Memory B cell (primary cell): ENCODE data around the gene RTEL1.
"Not testable (repeated sequence)": the region's sequence is repeated elsewhere in the genome, so short reads cannot be mapped to it uniquely, and the experiment has no call there.

Source experiments
- ATAC-seq: fragments of 150-1000 bp; cut with Tn5 transposase; 2 replicates; pipeline ENCODE4 v1.10.0; 2021; ENCODE audit warnings: low read depth, mild to moderate bottlenecking, moderate library complexity
- DNase-seq, 2 donors: peaks; one replicate each; pipeline ENCODE4 v3.0.0; 2022; ENCODE audit warnings: low spot score in 2 of 2
- H3K27ac Mint-ChIP-seq: one replicate; pipeline ENCODE4 v1.8.0; 2022; ENCODE audit warnings: mild to moderate bottlenecking, moderate library complexity, mixed read lengths
- H3K27me3 Mint-ChIP-seq: one replicate; pipeline ENCODE4 v1.8.0; 2022; ENCODE audit warnings: mixed read lengths
- H3K36me3 Mint-ChIP-seq: one replicate; pipeline ENCODE4 v1.8.0; 2022; ENCODE audit warnings: mild to moderate bottlenecking, mixed read lengths
- H3K4me1 Mint-ChIP-seq: one replicate; pipeline ENCODE4 v1.8.0; 2022; ENCODE audit warnings: mixed read lengths
- H3K4me3 Mint-ChIP-seq: one replicate; pipeline ENCODE4 v1.8.0; 2022; ENCODE audit warnings: mild to moderate bottlenecking, moderate library complexity, mixed read lengths
- H3K9me3 Mint-ChIP-seq: one replicate; pipeline ENCODE4 v1.8.0; 2022; ENCODE audit warnings: mixed read lengths

RTEL1 gene

GRCh38 chr20:63622096-63622495, 36.0 kb upstream of the RTEL1 start:
- Mint-ChIP-seq H3K27ac (no peak overlapping the region), H3K4me3 (no peak overlapping the region), H3K36me3 (peaks cover 10% of the 10 kb centered on the region), H3K4me1 (peaks cover 27% of the 10 kb centered on the region), H3K27me3 (no peaks in the 10 kb centered on the region), H3K9me3 (no peaks in the 10 kb centered on the region)
- DNase-seq (no peak), ATAC-seq (no peak)

GRCh38 chr20:63622732-63623131, 35.4 kb upstream of the RTEL1 start:
- Mint-ChIP-seq H3K4me3 (no peak overlapping the region), H3K27ac (no peak overlapping the region), H3K36me3 (peaks cover 8% of the 10 kb centered on the region), H3K4me1 (peaks cover 25% of the 10 kb centered on the region), H3K9me3 (no peaks in the 10 kb centered on the region), H3K27me3 (no peaks in the 10 kb centered on the region)
- no peak for ATAC-seq
- no peak for DNase-seq

GRCh38 chr20:63624486-63624885, 33.6 kb upstream of the RTEL1 start:
- DNase-seq (no peak), ATAC-seq (no peak)
- Mint-ChIP-seq H3K4me3 (no peak overlapping the region), H3K27me3 (no peaks in the 10 kb centered on the region), H3K27ac (no peak overlapping the region), H3K4me1 (peaks cover 34% of the 10 kb centered on the region), H3K36me3 (peaks cover 10% of the 10 kb centered on the region), H3K9me3 (no peaks in the 10 kb centered on the region)

GRCh38 chr20:63625771-63626423, 32.2 kb upstream of the RTEL1 start:
- no peaks in the 10 kb centered on the region for H3K9me3 Mint-ChIP-seq
- H3K27ac Mint-ChIP-seq = peak overlapping the region; percentile 98
- H3K4me1 Mint-ChIP-seq = peaks cover 33% of the 10 kb centered on the region
- peak overlapping the region; percentile 81 for H3K4me3 Mint-ChIP-seq
- ATAC-seq (peak; percentile 16), DNase-seq (no peak)
- peaks cover 10% of the 10 kb centered on the region for H3K36me3 Mint-ChIP-seq
- H3K27me3 Mint-ChIP-seq = no peaks in the 10 kb centered on the region

GRCh38 chr20:63626424-63627128, 31.5 kb upstream of the RTEL1 start, which contains the start of gene GMEB2:
Gene GMEB2 (minus strand): TSS chr20:63627101. CDS start chr20:63619397, 7,704 bp downstream.
- peaks cover 12% of the 10 kb centered on the region for H3K36me3 Mint-ChIP-seq
- H3K27me3 Mint-ChIP-seq = no peaks in the 10 kb centered on the region
- peaks cover 37% of the 10 kb centered on the region for H3K4me1 Mint-ChIP-seq
- ATAC-seq = peak; percentile 42
- no peaks in the 10 kb centered on the region for H3K9me3 Mint-ChIP-seq
- H3K27ac Mint-ChIP-seq = peak within 1 kb of the TSS; percentile 98
- peak within 1 kb of the TSS; percentile 96 for H3K4me3 Mint-ChIP-seq
- DNase-seq = peak in 1 of 2 donors; percentile 95

GRCh38 chr20:63627129-63627750, 30.9 kb upstream of the RTEL1 start:
- Mint-ChIP-seq H3K36me3 (peaks cover 12% of the 10 kb centered on the region), H3K27me3 (no peaks in the 10 kb centered on the region), H3K4me3 (peak overlapping the region; percentile 96), H3K4me1 (peaks cover 36% of the 10 kb centered on the region), H3K27ac (peak overlapping the region; percentile 91), H3K9me3 (no peaks in the 10 kb centered on the region)
- DNase-seq (peak in 1 of 2 donors; percentile 98), ATAC-seq (peak; percentile 77)

- no peak for DNase-seq
- no peak for ATAC-seq
- Mint-ChIP-seq H3K4me1 (peaks cover 30% of the 10 kb centered on the region), H3K9me3 (no peaks in the 10 kb centered on the region), H3K27ac (peak overlapping the region; percentile 91), H3K4me3 (peak overlapping the region; percentile 96), H3K36me3 (peaks cover 10% of the 10 kb centered on the region), H3K27me3 (no peaks in the 10 kb centered on the region)
These were observed 30.3 kb upstream of the RTEL1 start for GRCh38 chr20:63627751-63628245.

- no peak for DNase-seq
- H3K4me3 Mint-ChIP-seq = peak overlapping the region; percentile 96
- no peaks in the 10 kb centered on the region for H3K9me3 Mint-ChIP-seq
- H3K27me3 Mint-ChIP-seq = no peaks in the 10 kb centered on the region
- peaks cover 8% of the 10 kb centered on the region for H3K36me3 Mint-ChIP-seq
- ATAC-seq = no peak
- H3K4me1 Mint-ChIP-seq = peaks cover 29% of the 10 kb centered on the region
- H3K27ac Mint-ChIP-seq = peak overlapping the region; percentile 91
These were observed 29.7 kb upstream of the RTEL1 start for GRCh38 chr20:63628246-63628975.

GRCh38 chr20:63630956-63631355, 27.2 kb upstream of the RTEL1 start:
- not testable (repeated sequence) for H3K27me3 Mint-ChIP-seq, ATAC-seq, H3K9me3 Mint-ChIP-seq, H3K36me3 Mint-ChIP-seq, DNase-seq, H3K4me3 Mint-ChIP-seq
- Mint-ChIP-seq H3K4me1 (peaks cover 26% of the 10 kb centered on the region), H3K27ac (peak overlapping the region; percentile 83)

- Mint-ChIP-seq H3K4me1 (peaks cover 26% of the 10 kb centered on the region), H3K27ac (peak overlapping the region; percentile 83), H3K4me3 (peak overlapping the region; percentile 27)
- ATAC-seq, H3K9me3 Mint-ChIP-seq, H3K36me3 Mint-ChIP-seq, H3K27me3 Mint-ChIP-seq, DNase-seq: not testable (repeated sequence)
These were observed 26.7 kb upstream of the RTEL1 start for GRCh38 chr20:63631426-63631825.

- Mint-ChIP-seq H3K36me3 (peaks cover 2% of the 10 kb centered on the region), H3K27me3 (no peaks in the 10 kb centered on the region), H3K4me3 (peak overlapping the region; percentile 3), H3K9me3 (no peaks in the 10 kb centered on the region), H3K4me1 (peaks cover 20% of the 10 kb centered on the region), H3K27ac (peak overlapping the region; percentile 90)
- no peak for DNase-seq
- no peak for ATAC-seq
These were observed 24.4 kb upstream of the RTEL1 start for GRCh38 chr20:63633732-63634131.

GRCh38 chr20:63635431-63636141, 22.5 kb upstream of the RTEL1 start:
- Mint-ChIP-seq H3K36me3 (peaks cover 5% of the 10 kb centered on the region), H3K9me3 (no peaks in the 10 kb centered on the region), H3K4me3 (peak overlapping the region; percentile 68), H3K27ac (peak overlapping the region; percentile 98), H3K4me1 (peaks cover 24% of the 10 kb centered on the region), H3K27me3 (no peaks in the 10 kb centered on the region)
- peak; percentile 74 for ATAC-seq
- peak in 1 of 2 donors; percentile 62 for DNase-seq
